ENCODE measurements around the gene GALNT6. TPM values are rescaled to one million over a fixed set of nuclear protein-coding genes. Genes with fewer than 3 reads are reported as not detected.

GALNT6 gene
- total RNA-seq, 2 experiments from 2014 or later = 30.0 to 31.0 TPM

DNA sequence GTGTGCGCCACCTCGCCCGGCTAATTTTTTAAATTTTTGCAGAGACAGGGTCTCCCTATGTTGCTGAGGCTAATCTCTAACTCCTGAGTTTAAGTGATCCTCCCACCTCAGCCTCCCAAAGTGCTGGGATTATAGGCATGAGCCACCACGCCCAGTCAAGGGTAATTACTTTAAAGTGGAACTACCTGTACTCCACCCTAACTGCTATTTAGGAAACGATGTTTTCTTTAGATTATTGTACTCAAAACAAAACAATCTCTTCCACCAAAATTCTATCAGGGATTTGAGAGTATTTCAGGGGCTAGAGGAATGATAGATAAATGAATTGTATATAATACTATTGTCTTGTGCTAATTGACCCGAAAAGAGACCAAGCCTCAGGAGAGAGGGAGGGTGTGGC, 57.7 kb downstream of the GALNT6 start:
- Mint-ChIP-seq H3K4me1 (peaks cover 17% of the 10 kb centered on the region), H3K36me3 (no peaks in the 10 kb centered on the region), H3K27ac (no peak overlapping the region), H3K27me3 (no peaks in the 10 kb centered on the region), H3K9me3 (no peaks in the 10 kb centered on the region), H3K4me3 (no peak overlapping the region)
- ATAC-seq (ENCODE audit: low read depth) (no peak), DNase-seq (no peak)
- POLR2A ChIA-PET = interaction anchor here (0.7 to 0.9 kb wide), 2 partner anchors 10 to 33 kb away, joined by 3 to 4 read pairs; partner anchors contain the start of gene BIN2

DNA sequence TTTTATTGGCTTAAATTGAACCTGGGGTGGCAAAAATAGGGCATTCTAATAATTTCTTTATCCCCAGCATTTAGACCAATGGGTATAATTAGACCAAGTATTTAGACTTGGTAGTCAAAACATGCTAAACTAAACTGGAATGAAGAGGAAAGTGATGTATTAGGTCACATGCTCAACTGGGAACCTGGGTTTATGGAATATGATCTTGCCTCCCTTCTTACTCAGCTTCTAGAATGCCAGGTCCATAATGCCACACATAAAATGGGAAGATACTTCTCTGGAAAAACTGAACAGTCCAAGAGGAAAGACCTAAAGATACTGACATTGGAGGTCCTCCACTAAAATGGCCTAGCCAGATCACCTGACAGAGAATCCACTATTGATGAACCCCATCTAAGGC, 61.0 kb downstream of the GALNT6 start:
- Mint-ChIP-seq H3K4me1 (peaks cover 32% of the 10 kb centered on the region), H3K36me3 (peaks cover 2% of the 10 kb centered on the region), H3K4me3 (no peak overlapping the region), H3K27ac (peak overlapping the region; percentile 77), H3K27me3 (no peaks in the 10 kb centered on the region), H3K9me3 (no peaks in the 10 kb centered on the region)
- ATAC-seq (ENCODE audit: low read depth) = no peak
- POLR2A ChIA-PET = interaction anchor here (1.4 kb wide), 1 partner anchor 92 kb away, joined by 5 read pairs; the partner anchor contains the start of gene DAZAP2
- no peak for DNase-seq

DNA sequence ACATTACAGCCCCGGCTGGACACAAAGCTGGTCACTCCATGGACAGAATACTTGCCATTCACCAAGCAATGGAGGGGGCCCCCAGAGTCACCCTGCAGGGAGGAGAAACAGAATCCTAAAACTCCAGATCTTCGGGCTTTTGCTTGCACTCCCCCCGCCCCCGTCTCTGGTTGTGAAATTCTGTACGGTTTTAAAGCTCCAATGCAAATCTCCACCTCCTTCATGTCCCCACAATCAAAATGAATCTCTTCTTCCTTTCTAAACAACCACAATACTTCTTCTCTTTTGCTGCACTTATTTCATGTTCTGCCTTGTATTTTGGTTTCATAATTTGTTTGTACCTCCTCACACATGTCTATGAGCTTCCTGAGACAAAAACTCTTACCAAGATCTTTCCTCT, 61.5 kb downstream of the GALNT6 start:
- Mint-ChIP-seq H3K9me3 (no peaks in the 10 kb centered on the region), H3K36me3 (peaks cover 4% of the 10 kb centered on the region), H3K27ac (peak overlapping the region; percentile 77), H3K4me3 (peak overlapping the region; percentile 48), H3K4me1 (peaks cover 36% of the 10 kb centered on the region), H3K27me3 (no peaks in the 10 kb centered on the region)
- no peak for DNase-seq
- POLR2A ChIA-PET = interaction anchor here (1.4 kb wide), 1 partner anchor 91 kb away, joined by 5 read pairs; the partner anchor contains the start of gene DAZAP2
- ATAC-seq (ENCODE audit: low read depth) = peak; percentile 16

GRCh38 chr12:51328587-51328986, 62.6 kb downstream of the GALNT6 start:
- POLR2A ChIA-PET = no interaction called here
- ATAC-seq (ENCODE audit: low read depth) (no peak), DNase-seq (no peak)
- Mint-ChIP-seq H3K36me3 (peaks cover 6% of the 10 kb centered on the region), H3K4me1 (peaks cover 36% of the 10 kb centered on the region), H3K27ac (peak overlapping the region; percentile 18), H3K4me3 (peak overlapping the region; percentile 28), H3K9me3 (no peaks in the 10 kb centered on the region), H3K27me3 (no peaks in the 10 kb centered on the region)

- no peaks in the 10 kb centered on the region for H3K9me3 Mint-ChIP-seq
- H3K27ac Mint-ChIP-seq = peak overlapping the region; percentile 89
- peaks cover 43% of the 10 kb centered on the region for H3K4me1 Mint-ChIP-seq
- peak overlapping the region; percentile 61 for H3K4me3 Mint-ChIP-seq
- no peaks in the 10 kb centered on the region for H3K27me3 Mint-ChIP-seq
- ATAC-seq (ENCODE audit: low read depth) = no peak
- POLR2A ChIA-PET = interaction anchor here (0.5 to 1.5 kb wide), 6 partner anchors 9 to 98 kb away, joined by 3 to 10 read pairs (median 6); partner anchors contain the start of genes DAZAP2 and SLC4A8
- H3K36me3 Mint-ChIP-seq = peaks cover 20% of the 10 kb centered on the region
- no peak for DNase-seq
These were observed 64.3 kb downstream of the GALNT6 start for GRCh38 chr12:51326698-51327439.

DNA sequence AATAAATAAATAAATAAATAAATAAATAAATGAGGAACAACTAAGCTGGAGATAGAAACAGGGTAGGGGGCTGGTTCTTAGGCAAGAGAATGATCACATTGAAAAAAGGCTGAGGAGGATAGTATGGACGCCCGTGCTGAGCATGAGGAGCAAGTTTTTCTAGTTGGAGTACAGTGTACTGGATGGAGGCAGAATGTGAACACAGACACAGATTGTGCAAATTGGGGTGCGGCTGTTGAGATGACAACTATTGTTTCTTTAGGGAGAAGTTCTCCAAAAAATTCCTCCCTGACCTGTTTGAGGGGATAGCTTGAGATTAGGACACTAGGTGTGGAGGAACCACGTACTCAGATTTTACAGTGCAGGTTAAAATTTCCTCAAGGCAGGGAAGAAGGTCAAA, 66.3 kb downstream of the GALNT6 start:
- Mint-ChIP-seq H3K27ac (peak overlapping the region; percentile 78), H3K9me3 (no peaks in the 10 kb centered on the region), H3K27me3 (no peaks in the 10 kb centered on the region), H3K4me3 (peak overlapping the region; percentile 65), H3K4me1 (peaks cover 55% of the 10 kb centered on the region), H3K36me3 (peaks cover 32% of the 10 kb centered on the region)
- POLR2A ChIA-PET = interaction anchor here (2.4 kb wide), 1 partner anchor 86 kb away, joined by 13 read pairs; the partner anchor contains the start of gene DAZAP2
- ATAC-seq (ENCODE audit: low read depth) = no peak
- no peak for DNase-seq

DNA sequence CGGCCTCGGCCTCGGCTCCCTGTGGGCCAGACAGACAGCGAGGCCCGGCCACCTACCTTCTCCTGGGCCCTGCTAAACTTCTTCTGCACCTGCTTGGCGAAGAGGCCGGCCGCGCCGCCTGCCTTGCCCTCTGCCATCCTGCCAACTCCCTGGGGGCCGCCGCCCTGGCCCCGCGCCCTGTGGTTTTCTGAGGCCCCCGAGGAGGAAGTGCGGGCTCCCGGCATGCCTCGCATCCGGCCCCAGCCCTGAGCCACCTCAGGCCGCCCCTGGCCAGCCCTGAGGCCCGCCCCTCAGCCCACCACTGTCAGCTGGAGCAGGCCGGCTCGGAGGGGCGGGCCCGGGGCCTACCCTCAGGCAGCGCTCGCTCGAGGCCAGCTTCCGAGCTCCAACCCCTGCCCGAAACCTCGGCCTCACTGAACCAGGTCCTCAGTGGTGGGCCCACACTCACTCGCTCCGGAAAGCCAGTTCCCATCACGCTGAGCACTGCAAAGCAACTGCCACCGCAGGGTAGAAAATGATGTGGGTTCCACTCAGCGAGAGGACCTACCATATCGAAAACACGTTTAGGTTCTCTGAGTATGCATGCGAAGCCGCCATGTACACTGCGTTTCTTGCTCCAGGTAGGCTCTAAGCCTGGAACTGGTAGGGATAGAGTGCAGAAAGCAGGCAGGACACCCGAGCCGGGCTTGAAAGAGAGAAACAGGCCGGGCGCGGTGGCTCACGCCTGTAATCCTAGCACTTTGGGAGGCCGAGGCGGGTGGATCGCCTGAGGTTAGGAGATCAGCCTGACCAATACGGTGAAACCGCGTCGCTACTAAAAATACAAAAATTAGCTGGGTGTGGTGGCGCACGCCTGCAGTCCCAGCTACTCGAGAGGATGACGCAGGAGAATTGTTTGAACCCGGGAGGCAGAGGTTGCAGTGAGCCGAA, 67.0 kb downstream of the GALNT6 start, which contains the start of gene BIN2:
TSS of gene BIN2 (minus strand) at position 209 of the 930 bp plus-strand sequence. CDS start at position 137, 72 bp downstream.
- ATAC-seq (ENCODE audit: low read depth) = peak; percentile 82
- peak within 1 kb of the TSS; percentile 96 for H3K4me3 Mint-ChIP-seq
- peaks cover 55% of the 10 kb centered on the region for H3K4me1 Mint-ChIP-seq
- POLR2A ChIA-PET = interaction anchor here (0.5 to 2.4 kb wide), 7 partner anchors 9 to 279 kb away, joined by 3 to 13 read pairs (median 3); partner anchors contain the start of gene DAZAP2
- H3K9me3 Mint-ChIP-seq = no peaks in the 10 kb centered on the region
- H3K27ac Mint-ChIP-seq = peak within 1 kb of the TSS; percentile 97
- no peaks in the 10 kb centered on the region for H3K27me3 Mint-ChIP-seq
- H3K36me3 Mint-ChIP-seq = peaks cover 32% of the 10 kb centered on the region
- DNase-seq = peak; percentile 87

DNA sequence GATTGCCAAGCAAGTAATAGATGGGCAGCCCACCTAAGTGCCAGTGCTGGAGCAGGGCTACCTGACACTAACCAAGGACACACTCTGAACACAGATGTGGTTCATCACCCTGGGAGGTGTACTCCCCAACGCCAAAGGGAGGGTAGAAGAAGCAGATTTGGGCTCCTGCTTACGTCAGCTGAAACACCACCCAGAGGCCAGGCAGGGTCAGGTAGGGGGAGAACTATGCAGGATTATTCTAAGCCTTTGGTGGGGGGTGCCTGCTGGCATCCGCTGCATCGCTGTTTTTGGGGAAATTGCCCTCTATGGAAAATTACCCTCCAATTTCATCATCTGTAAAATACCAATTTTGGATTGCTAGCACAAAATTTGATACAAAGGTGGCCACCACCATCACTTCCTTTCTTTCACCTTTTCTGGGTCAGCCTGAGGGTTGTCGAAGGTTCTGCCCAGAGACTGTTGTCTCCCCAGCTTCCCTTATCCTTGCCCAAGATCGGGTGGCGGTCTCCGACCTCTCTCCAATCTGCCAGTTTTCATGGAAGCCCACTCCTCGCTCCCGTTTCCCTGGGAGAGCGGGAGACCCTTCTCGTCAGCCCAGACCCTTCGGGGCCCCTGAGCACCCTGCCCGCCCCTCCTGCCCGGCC, 67.8 kb downstream of the GALNT6 start:
- Mint-ChIP-seq H3K27me3 (no peaks in the 10 kb centered on the region), H3K9me3 (no peaks in the 10 kb centered on the region), H3K27ac (peak overlapping the region; percentile 97), H3K4me3 (peak overlapping the region; percentile 96), H3K36me3 (peaks cover 35% of the 10 kb centered on the region), H3K4me1 (peaks cover 55% of the 10 kb centered on the region)
- DNase-seq (peak; percentile 58), ATAC-seq (ENCODE audit: low read depth) (peak; percentile 50)
- POLR2A ChIA-PET = interaction anchor here (0.5 to 2.4 kb wide), 10 partner anchors 8 to 278 kb away, joined by 3 to 13 read pairs (median 3); partner anchors contain the start of genes DAZAP2 and SMAGP

DNA sequence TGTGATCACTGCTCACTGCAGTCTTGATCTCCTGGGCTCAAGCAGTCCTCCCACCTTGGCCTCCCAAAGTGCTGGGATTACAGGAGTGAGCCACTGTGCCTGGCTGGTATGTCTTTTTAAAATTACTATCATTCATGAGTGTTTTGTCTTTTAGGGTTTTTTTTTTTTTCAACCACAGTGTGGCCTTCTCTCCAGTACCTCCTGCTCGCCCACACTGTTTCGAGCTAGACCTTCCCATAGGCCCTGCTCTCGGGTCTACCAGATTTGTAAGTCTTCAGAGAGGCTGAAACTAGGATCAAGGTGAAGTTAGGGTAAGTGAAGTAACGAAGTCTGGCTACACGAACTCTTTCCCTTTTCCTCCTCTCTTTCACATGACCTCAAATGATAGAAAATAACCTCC, 68.8 kb downstream of the GALNT6 start:
- POLR2A ChIA-PET = interaction anchor here (0.5 to 1.3 kb wide), 6 partner anchors 9 to 71 kb away, joined by 3 to 10 read pairs (median 3); partner anchors contain the start of gene SMAGP
- Mint-ChIP-seq H3K9me3 (no peaks in the 10 kb centered on the region), H3K36me3 (peaks cover 38% of the 10 kb centered on the region), H3K4me3 (peak overlapping the region; percentile 96), H3K27me3 (no peaks in the 10 kb centered on the region), H3K27ac (peak overlapping the region; percentile 97), H3K4me1 (peaks cover 56% of the 10 kb centered on the region)
- DNase-seq (no peak), ATAC-seq (ENCODE audit: low read depth) (no peak)

GRCh38 chr12:51321882-51322281, 69.3 kb downstream of the GALNT6 start:
- H3K27me3 Mint-ChIP-seq = no peaks in the 10 kb centered on the region
- peak overlapping the region; percentile 96 for H3K4me3 Mint-ChIP-seq
- peaks cover 55% of the 10 kb centered on the region for H3K4me1 Mint-ChIP-seq
- DNase-seq (no peak), ATAC-seq (ENCODE audit: low read depth) (no peak)
- POLR2A ChIA-PET = interaction anchor here (0.6 to 1.0 kb wide), 2 partner anchors 8 to 9 kb away, joined by 3 read pairs; no protein-coding TSS in a partner anchor
- peak overlapping the region; percentile 87 for H3K27ac Mint-ChIP-seq
- peaks cover 42% of the 10 kb centered on the region for H3K36me3 Mint-ChIP-seq
- no peaks in the 10 kb centered on the region for H3K9me3 Mint-ChIP-seq

- Mint-ChIP-seq H3K36me3 (peaks cover 45% of the 10 kb centered on the region), H3K27me3 (no peaks in the 10 kb centered on the region), H3K4me3 (peak overlapping the region; percentile 96), H3K9me3 (no peaks in the 10 kb centered on the region), H3K27ac (peak overlapping the region; percentile 87), H3K4me1 (peaks cover 54% of the 10 kb centered on the region)
- POLR2A ChIA-PET = interaction anchor here (0.6 to 3.4 kb wide), 5 partner anchors 10 to 1978 kb away, joined by 3 to 13 read pairs (median 3); partner anchors contain the start of genes CSRNP2 and DAZAP2
- DNase-seq (no peak), ATAC-seq (ENCODE audit: low read depth) (no peak)
These were observed 70.4 kb downstream of the GALNT6 start for GRCh38 chr12:51320695-51321320.

DNA sequence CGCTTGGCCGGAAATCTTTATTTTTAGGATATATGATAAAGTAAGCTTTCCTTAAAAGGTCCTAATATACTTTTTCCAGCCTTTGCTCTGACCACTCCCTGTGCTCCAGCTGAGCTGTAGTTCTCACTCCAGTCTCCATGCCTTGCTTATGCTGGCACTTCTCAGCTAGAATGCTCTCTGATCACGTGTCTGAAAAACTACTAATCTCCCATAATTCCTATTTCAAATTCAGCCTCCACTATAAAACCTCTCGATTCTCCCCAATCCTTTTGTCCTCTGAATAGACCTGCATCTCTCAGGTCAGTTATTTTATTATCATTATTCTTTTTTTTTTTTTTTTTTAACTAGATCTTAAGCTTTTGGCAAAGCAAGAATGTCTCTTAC, 70.9 kb downstream of the GALNT6 start:
- H3K27me3 Mint-ChIP-seq = no peaks in the 10 kb centered on the region
- no peak for DNase-seq
- peak overlapping the region; percentile 87 for H3K27ac Mint-ChIP-seq

More for the DNA sequence above, 70.9 kb downstream of the GALNT6 start:
- Mint-ChIP-seq H3K4me1 (peaks cover 54% of the 10 kb centered on the region), H3K4me3 (peak overlapping the region; percentile 96), H3K36me3 (peaks cover 48% of the 10 kb centered on the region), H3K9me3 (no peaks in the 10 kb centered on the region)
- ATAC-seq (ENCODE audit: low read depth) = no peak
- POLR2A ChIA-PET = interaction anchor here (0.6 to 3.4 kb wide), 4 partner anchors 20 to 1977 kb away, joined by 3 to 13 read pairs (median 4); partner anchors contain the start of genes CSRNP2 and DAZAP2

Data from activated naive CD8-positive, alpha-beta T cell treated with anti-CD3 and anti-CD28 coated beads, Interleukin-2, amount 10 ng/mL, durations not matched to agents 7 days and 5 days (primary cell).